GM21576 (cell line): ENCODE measurements around the gene CLTCL1.
"Not testable (repeated sequence)": the region's sequence is repeated elsewhere in the genome, so short reads cannot be mapped to it uniquely, and the experiment has no call there.

Source experiments
- ATAC-seq: cut with Tn5 transposase; IDR thresholded peaks from one replicate; pipeline ENCODE4 v1.9.1; 2021; ENCODE audit warnings: mild to moderate bottlenecking, moderate library complexity; ENCODE audit not compliant: unreplicated experiment

Gene CLTCL1

DNA sequence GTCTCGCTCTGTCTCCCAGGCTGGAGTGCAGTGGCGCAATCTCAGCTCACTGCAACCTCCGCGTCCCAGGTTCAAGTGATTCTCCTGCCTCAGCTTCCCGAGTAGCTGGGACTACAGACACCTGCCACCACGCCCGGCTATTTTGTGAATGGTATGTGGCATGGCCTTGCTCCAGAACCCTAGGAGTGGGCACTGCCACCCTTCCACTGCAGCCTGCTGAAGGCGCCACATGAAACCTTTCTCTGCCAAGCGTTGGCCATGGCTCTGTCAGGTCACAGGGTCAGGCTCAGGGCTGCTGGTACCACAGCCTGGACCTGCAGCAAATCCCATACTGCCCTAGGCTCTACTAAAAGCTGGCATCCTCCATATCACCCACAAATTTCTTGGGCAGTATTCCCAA is 135.4 kb downstream of the CLTCL1 start:
- not testable (repeated sequence) for ATAC-seq

DNA sequence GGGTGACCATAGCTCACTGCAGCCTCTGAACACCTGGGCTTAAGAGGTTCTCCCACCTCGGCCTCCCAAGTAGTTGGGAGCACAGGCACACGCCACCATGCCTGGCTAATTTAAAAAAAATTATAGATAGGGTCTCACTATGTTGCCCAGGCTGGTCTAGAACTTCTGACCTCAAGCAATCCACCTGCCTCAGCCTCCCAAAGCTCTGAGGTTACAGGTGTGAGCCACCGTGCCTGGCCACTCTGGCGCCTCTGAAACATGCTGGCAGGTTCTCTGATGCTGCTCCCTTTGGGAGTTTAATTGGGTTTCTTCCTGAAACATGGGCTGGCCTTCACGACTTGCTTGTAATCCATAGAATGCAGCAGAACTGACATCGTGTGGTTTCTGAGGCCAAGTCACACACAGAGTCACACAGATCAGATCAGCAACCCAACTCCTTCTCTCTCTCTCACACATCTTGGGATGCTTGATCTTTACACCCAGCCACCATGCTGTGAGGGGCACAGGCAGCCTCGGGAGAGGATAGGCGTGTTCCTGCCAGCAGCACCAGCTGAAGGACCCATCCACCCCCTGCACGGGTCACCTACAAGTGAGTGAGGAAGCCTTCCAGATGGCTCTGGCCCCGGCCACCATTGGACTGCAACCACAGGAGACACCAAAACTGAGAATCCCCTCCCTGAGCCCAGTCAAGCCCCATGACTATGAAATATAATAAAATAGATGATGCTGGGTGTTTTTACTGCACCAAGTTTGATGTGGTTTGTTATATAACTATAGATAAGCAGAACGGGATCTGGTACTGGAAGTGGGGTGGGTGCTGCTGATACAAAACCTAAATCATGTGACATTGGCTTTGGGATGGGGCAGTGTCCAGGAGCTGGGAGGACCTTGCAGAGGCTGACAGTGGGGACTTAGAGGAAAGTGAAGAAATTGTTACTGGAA is 138.3 kb downstream of the CLTCL1 start:
- ATAC-seq: no peak

DNA sequence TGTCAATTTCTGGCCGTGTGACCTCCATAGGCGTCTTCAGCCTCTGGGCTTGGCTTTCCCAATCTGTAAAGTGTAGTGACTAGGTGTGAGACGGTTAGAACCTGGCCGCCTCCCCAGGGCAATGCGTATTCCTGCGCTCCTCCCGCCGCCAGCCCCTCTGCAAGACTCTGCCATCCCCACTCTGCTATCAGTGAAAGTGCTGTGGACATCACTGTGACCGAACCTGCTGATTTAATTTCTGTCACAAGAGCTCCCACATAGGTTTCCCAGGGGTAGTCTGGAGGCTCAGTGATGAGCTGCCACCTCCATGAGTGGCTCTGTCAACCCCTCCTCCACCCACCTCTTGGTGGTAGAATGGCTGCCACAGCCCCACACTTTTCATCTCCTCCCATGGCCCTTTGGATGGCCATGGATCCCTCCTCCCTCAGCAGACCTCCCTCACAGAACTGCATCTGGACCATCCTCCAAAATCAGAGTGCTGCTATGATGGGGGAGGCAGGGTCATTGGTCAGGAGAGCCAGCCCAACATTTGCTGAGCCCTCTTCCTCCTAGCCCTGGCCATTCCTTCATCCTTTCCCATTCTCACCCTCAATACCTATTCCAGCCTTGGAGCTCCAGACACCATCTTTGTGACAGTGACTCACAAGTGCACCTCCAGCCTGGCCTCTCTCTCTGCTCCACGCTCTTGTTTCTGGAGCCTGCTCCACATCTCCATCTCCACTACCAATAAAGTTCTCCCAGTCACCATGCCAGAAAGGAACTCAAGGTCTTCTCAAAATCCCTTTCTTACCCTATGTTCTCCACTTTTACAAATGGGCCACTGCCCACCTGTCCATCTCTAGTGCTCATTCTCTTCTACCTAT is 140.0 kb downstream of the CLTCL1 start:
- no peak for ATAC-seq

DNA sequence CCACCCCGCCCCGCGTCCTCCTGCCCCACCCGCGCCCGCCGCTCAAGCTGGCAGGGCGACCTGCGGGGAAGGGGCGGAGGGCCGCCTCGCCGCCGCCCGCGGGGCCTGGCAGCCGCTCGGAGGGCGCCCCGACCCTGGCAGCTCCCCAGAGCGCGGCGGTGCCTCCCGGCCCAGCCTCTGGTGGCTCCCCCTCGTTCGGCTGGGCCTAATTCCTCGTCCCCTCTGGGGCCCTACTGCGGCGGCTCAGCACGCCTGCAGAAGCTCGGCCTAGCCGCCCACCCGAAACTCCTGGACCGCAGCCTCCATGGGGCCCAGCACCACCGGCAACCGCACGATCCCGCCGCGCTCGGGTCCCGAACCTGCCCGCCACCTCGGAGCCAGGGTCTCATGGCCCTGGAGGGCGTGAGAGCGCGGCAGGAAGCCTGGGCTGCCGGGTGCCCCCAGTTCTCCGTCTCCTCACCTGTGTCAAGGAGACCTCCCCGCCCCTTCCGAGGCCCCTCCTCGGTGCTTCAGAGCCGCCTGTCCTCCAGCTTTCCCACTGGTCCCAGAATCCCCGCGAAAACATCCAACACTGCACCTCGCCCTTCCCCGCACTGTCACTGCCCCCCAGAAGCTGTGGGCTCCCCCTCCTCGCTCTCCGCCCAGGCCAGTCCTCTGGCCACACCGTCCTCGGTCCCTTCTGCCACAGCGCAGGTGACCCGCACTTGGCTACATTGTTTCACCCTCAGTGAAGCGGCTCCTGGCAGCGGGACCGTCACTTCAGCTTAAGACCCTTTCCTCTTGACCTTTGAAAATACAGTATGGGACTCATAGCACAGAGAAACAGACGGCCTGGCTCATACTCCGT is 140.8 kb downstream of the CLTCL1 start:
- ATAC-seq: no peak

DNA sequence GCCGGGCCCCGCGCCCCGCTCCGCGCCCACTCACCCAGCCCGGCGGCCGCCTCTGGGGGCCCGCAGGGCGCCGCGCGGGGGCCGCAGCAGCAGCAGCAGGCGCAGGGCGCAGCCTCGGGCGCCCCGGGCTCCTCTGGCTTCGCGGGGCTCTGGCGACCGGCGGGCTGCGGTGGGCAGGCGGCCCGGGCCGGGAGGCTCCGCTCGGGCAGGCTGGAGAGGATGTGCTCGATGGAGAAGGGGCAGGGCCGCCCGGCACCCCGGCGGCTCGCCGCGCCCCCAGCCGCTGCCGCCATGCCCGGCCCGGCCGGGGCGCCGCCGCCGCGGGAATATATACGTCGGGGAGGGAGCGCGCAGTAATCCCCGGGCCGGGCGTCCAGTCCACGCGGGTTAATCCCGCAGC is 141.5 kb downstream of the CLTCL1 start, which contains the start of gene GSC2:
Gene GSC2, minus strand, starts transcription at position 302 of the 400 bp plus-strand sequence. Its CDS starts 9 bp downstream, at position 293.
- no peak for ATAC-seq

DNA sequence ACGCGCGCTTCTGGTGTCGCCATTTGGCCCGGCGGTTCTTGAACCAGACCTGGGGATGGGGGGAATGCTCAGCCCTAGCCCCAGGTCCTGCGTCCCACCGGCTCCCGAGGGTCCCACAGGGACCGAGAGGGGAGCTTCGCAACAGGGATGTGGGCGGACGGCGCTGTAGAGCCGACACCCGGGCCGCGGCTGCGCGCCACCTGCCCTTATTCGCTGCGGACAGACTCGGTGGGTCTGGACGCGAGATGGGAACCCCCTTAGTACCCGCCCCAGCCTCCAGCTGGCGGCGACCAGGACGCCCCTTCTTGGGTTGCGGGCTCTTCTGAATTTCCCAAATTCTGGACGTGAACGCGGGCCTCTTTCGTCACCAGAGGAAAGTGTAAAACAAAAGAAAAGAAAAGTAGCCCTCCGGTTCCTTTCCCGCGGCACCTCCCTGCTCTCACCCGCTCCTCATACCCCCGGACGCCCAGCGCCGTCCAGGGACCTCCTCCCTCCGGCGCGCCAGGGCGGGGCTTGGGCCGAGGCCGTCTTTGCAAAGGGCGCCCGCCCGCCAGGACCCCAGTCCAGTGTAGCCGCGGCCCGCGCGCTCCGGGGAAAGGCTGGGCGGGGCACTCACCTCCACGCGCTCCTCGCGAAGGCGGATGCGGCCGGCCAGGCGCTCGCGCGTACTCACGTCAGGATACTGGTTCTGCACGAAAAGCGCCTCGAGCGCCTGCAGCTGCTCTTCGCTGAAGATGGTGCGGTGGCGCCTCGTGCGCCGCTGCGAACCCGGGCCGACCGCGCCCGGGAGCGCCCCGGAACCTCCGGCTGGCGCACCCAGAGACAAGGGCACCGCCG is 142.3 kb downstream of the CLTCL1 start:
- ATAC-seq: no peak

DNA sequence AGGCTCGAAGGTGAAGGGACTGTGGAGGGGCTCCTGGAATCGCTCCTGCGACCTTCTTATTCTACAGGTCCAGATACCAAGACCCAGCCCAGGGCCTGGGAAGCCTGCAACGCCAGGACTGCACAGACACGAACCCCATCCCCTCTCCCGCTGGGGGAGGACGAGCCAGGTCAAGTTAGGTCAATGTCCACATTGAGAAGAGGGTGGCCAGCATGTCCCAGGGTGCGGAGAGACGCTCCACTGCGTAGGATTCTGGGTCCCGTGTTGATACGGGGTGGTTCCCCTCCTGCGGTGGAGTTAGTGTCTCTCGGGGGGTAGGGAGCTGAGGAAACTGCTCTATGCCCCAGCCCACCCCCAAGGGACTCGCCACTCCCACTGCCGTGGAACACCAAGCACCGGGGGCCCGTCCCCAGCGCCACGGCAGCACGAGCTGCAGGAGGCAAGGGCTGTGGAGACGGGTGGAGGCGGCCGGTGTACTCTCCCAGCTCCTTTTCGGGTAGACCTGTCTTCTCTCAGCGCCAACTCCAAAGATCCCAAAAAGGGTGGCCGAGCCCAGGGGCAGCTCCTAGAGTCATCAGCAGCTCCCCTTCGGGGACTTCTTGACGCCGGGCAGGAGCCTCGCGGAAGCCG is 143.0 kb downstream of the CLTCL1 start:
- no peak for ATAC-seq

DNA sequence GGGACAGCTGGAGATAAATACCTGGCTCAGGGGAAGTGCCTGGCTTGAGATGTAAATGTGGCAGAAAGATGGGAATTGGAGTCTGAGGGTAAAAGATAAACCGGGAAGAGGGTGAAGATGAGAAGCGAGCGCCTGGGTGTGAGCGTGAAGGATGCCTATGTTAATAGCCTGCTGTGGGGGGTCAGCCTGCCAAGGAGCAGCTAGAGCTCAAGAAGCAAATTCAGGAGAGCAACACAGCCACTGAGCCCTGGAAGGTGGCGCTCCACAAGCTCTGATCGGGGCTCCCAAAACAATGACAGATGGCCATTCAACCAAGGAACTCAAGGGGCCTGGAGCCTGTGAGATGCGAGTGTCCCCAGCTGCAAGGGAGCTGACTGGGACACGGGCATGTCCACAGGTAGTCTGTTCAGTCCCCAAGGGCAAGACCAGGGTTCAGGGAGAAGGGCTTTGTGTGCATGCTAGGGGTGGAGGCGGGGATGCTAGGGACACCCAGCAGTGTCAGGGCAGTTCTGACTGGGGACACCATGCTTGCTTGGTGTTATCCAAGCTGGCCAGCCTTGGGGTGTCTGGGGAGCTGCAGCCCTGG is 144.2 kb downstream of the CLTCL1 start:
- ATAC-seq: no peak

DNA sequence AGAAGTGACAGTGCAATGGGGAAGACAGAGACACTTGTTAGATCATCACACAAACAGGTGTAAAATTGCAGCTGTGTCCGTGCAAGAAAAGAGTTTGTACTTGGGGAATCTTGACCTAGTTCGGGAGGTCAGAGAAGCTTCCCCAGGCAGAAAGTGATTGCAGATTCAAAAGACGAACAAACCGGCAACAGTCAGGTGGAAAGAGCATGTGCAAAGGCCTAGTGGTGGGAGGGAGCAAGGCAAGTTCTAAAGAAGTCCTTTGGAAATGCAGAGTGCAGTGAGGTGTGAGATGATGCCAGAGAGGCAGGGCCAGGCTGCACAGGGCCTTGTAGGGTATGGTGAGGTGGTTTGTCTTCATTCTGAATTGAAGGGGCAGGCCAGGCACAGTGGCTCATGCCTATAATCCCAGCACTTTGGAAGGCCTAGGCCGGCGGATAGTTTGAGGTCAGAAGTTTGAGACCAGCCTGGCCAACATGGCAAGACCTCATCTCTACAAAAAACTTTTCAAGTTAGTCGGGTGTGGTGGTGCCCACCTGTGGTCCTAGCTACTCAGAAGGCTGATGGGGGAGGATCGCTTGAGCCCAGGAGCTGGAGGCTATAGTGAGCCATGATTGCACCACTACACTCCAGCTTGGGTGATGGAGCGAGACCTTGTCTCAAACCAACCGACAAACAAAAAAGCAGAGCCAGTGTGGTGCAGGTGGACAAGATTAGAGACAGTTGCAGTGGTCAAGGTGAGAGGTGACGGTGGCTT is 145.1 kb downstream of the CLTCL1 start:
- ATAC-seq: no peak

DNA sequence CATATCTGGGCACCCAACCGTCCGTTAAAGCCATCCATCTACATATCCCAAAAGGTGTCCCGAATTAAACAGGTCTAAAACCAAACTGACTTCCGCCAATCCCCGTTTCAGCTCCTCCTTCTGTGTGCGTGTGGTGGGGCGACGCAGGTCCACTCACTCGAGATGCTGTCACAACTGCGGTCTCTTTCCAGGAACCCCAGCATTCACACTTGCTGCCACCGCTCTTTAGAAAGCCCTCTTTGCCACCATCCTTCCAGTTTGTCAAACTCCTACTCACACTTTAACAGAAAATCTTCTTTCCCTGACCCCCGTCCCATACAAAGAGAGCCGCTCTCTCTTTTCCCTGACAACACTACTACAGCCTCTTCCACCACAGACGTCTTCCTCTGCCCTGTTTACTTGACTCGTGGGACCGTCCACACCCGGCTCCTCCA is 147.5 kb downstream of the CLTCL1 start:
- no peak for ATAC-seq

DNA sequence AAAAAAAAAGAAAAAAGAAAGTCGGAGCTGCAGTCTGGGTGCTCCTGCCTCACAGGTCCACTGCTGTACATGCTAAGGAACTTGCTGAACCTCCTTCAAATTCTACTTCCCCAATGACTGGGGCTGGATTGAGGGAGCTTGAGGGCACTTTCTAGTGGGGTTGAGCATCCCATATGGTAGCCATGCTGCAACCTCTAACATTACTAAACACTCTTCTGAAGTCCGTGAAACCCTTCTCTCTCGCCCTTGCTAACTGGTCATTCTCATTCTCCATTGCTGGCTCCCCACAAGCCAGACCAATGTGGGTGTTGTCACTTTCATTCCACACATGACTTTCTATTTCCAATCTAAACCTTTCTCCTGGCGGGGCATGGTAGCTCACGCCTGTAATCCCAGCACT is 148.3 kb downstream of the CLTCL1 start:
- ATAC-seq: no peak

DNA sequence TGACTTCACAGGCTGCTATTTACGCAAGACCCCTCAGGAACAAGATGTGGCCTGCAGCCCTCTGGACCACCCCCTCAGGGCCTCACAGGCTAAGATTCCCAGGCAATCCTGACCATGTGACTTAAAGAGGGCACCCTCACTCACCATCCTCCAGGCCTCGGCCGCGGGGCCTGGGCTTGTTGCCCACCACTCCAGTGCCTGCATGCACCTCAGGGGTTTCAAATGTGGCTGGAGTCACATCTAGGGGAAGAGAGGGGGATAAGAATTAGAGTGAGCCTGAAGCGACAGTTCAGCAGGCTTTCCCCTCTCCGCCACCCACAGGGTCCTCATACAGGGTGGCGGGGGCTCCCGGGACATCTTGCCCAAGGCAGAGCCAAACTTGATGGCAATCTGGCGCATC is 149.1 kb downstream of the CLTCL1 start:
- no peak for ATAC-seq

DNA sequence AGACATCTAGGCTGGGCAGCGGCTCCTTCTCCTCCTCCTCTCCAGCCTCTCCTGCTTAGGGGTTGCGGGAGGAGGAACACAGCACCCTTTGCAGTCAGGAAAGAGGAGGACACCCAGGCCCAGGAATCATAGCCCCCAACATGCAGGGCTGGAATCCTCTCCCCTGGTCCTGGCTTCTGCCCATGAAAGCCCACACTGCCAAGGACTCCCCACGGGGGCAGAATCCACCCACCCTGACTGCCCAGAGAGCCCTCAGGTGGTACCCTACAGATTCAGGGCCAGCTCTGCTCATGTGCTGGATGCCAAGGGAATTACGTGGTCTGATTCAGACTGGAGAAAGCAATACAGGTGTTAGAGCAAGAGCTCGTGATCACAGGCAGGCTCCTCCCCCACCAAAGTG is 151.5 kb downstream of the CLTCL1 start:
- ATAC-seq: no peak

DNA sequence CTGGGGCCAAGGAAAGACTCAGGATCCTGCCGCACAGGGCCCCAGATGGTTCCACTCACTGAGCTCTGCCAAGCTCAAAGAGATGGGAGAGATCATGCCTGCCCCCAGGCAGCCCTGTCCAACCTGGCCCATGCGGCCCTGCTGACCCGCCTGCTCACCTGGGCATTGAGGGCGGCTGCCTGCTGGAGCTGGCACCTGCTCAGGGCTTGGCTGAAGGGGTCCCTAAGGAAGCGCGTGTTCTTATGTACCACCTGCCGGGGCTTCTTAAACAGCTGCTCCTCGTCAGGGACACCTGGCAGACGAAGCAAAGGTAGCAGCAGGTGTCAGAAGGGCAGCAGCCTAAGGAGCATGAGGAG is 152.5 kb downstream of the CLTCL1 start:
- ATAC-seq: no peak

DNA sequence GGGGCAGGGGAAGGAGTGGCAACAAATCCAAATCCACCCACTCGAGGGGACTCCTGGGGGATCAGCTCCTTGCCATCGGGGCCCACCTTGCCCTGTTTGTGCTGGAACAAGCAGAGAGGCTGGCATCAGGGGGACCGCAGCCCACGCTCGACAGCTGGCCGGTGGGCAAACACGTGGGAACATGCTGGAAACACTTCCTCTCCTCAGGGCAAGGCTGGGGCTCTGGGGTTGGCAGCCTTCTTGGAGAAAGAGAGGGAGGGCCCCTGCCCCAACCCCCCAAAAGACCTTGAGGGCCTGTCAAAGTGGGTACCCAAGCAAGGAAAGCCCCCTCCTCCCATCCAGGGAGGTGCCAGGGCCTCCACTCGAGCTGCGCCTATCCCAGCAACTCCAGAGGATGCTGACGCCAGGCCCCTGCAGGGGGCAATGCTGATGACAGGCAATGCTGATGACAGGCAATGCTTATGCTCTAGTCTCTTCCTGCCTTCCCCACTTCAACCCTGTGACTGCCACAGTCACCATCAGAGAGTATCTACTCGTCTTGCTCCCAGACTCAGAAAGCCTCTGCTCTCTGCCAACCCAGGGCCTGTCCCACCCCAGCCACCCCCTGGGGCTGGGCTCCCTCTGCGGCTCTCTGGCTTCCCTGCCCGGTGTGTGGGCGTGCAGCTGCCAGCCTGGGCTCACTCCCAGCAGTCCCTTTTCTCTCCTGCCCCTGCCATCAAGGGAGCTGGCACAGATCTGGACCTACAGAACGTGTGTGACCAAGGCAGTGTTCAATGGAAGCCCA is 153.1 kb downstream of the CLTCL1 start:
- ATAC-seq: no peak

DNA sequence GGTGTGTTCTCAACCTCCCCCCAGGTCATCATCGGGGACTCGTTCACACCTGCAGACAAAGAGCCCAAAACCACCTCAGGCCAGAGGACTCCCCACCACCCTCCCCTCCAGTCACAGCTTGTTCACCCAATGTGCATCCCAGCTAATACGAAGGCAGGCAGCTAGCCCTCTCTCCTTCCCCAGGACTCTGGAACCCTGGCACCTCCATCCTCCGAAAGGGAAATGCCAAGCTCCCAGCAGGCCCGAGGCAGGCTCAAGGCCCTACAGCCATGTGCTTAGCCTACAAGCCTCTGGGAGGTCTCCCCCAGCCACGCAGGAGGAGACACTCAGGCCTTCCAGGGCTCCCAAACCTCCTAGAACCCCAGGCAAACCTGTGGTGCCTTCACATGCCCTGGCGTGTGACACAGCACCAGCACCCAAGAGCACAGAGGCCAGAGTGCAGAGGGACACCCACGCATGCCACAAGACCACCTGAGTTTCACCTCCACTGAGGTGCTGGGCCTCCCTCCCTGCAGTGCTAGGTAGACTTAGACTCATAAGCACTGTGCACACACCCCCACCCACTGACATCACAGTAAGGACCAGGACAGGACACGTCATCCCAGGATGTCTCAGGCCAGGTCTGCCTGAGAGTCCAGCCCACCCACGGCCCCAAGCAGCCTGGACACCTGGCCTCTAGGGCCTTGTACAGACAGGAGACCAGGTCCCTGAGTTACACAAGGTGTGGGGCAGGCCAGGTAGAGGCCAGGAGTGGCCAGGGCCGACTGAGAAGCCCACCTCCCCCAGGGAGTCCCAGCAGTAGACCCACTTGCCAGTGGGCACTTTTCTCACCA is 153.9 kb downstream of the CLTCL1 start:
- ATAC-seq: no peak

DNA sequence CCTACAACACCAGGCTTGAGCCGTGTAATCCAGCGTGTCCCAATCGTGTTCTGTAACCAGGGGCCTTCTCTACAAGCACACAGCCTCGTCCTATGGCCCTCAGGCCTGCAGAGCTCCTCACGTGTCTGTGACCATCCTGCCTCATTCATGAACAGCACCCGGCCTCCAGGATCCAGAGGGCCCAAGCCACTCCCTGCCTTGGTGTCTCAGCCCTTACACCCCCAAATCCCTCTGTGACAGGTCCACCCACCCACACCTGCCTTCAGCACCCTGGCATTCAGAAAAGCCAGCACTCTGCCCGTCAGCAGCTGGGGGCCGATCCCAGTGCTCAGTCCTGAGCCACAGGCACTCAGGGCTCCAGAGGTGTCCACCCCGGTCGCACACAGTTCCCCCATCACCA is 154.6 kb downstream of the CLTCL1 start:
- no peak for ATAC-seq
